HepG2 (cell line): ENCODE measurements around the gene PCBP2. TPM values are rescaled to one million over a fixed set of nuclear protein-coding genes. Genes with fewer than 3 reads are reported as not detected.

ENCODE experiments used
- CREB3 ChIP-seq: sonication (generic); formaldehyde crosslinking; IDR thresholded peaks from 2 replicates; pipeline ENCODE4 v1.5.0; 2020; ENCODE audit warnings: missing genetic modification reagents
- GATAD1 ChIP-seq: IDR thresholded peaks from 2 replicates; pipeline ENCODE4 v1.6.1; 2016; ENCODE audit warnings: missing genetic modification reagents, missing compliant biosample characterization
- HMGXB4 ChIP-seq, 2 experiments: sonication (generic) in 1 of 2; formaldehyde crosslinking in 1 of 2; IDR thresholded peaks; 2 replicates each; pipeline versions ENCODE4 v1.4.0 to v1.6.1; 2018 to 2020; ENCODE audit warnings: missing genetic modification reagents in 2 of 2, borderline replicate concordance in 1 of 2, low read depth in 1 of 2, mild to moderate bottlenecking in 1 of 2, missing biosample characterization in 1 of 2
- JARID2 ChIP-seq: sonication (generic); formaldehyde crosslinking; IDR thresholded peaks from 2 replicates; pipeline ENCODE4 v1.8.1; 2023; ENCODE audit warnings: missing genetic modification reagents, inconsistent platforms; ENCODE audit not compliant: insufficient replicate concordance
- KDM2A ChIP-seq: sonication (generic); formaldehyde crosslinking; IDR thresholded peaks from 2 replicates; pipeline ENCODE4 v1.4.0; 2020; ENCODE audit warnings: low read depth, missing genetic modification reagents, borderline replicate concordance
- MBD4 ChIP-seq: IDR thresholded peaks from 2 replicates; pipeline ENCODE4 v1.6.1; 2012; ENCODE audit warnings: low read length, inconsistent platforms, borderline replicate concordance
- NFIC ChIP-seq: IDR thresholded peaks from 2 replicates; pipeline ENCODE4 v1.6.1; 2012; ENCODE audit warnings: mild to moderate bottlenecking, low read length, inconsistent platforms
- NR2C2 ChIP-seq: sonication (generic); formaldehyde crosslinking; IDR thresholded peaks from 2 replicates; pipeline ENCODE4 v1.4.0; 2020; ENCODE audit warnings: missing genetic modification reagents, mild to moderate bottlenecking, moderate library complexity, borderline replicate concordance
- NR2F6 ChIP-seq, 2 experiments: IDR thresholded peaks; 2 replicates each; pipeline ENCODE4 v1.6.1; 2016; ENCODE audit warnings: antibody characterized with exemption in 1 of 2, mild to moderate bottlenecking in 1 of 2
- POGZ ChIP-seq: sonication (generic); formaldehyde crosslinking; IDR thresholded peaks from 2 replicates; pipeline ENCODE4 v1.4.0; 2020; ENCODE audit warnings: mild to moderate bottlenecking, missing genetic modification reagents
- RFXAP ChIP-seq: sonication (generic); formaldehyde crosslinking; IDR thresholded peaks from 2 replicates; pipeline ENCODE4 v1.4.0; 2020; ENCODE audit warnings: missing genetic modification reagents, borderline replicate concordance
- SAFB2 ChIP-seq: sonication (generic); formaldehyde crosslinking; IDR thresholded peaks from 2 replicates; pipeline ENCODE4 v1.5.1; 2020; ENCODE audit warnings: missing genetic modification reagents, low read depth, mild to moderate bottlenecking, borderline replicate concordance
- SMC3 ChIP-seq: IDR thresholded peaks from 2 replicates; pipeline ENCODE4 v1.6.1; 2011; ENCODE audit warnings: low read length, improper control_type of control experiment
- STAG1 ChIP-seq: sonication (generic); formaldehyde crosslinking; IDR thresholded peaks from 2 replicates; pipeline ENCODE4 v1.4.0; 2020; ENCODE audit warnings: missing genetic modification reagents
- THAP11 ChIP-seq: IDR thresholded peaks from 2 replicates; pipeline ENCODE4 v1.6.1; 2016; ENCODE audit warnings: missing biosample characterization, missing genetic modification reagents
- XRCC5 ChIP-seq: fragments of 200-400 bp; formaldehyde crosslinking; optimal IDR thresholded peaks from 2 replicates; pipeline ENCODE3; 2017; ENCODE audit warnings: mild to moderate bottlenecking, low read length
- ZBTB38 ChIP-seq: sonication (generic); formaldehyde crosslinking; IDR thresholded peaks from 2 replicates; pipeline ENCODE4 v1.5.1; 2020; ENCODE audit warnings: mild to moderate bottlenecking, missing genetic modification reagents
- ZBTB42 ChIP-seq: sonication (generic); formaldehyde crosslinking; IDR thresholded peaks from 2 replicates; pipeline ENCODE4 v1.5.0; 2020; ENCODE audit warnings: mild to moderate bottlenecking, missing genetic modification reagents
- ZFP91 ChIP-seq: sonication (generic); formaldehyde crosslinking; IDR thresholded peaks from 2 replicates; pipeline ENCODE4 v1.9.0; 2022; ENCODE audit warnings: missing genetic modification reagents, mild to moderate bottlenecking, borderline replicate concordance
- ZMAT3 ChIP-seq: sonication (generic); formaldehyde crosslinking; conservative IDR thresholded peaks from 2 replicates; pipeline ENCODE4 v1.7.0; 2021; ENCODE audit warnings: missing genetic modification reagents
- ZNF124 ChIP-seq: sonication (generic); formaldehyde crosslinking; IDR thresholded peaks from 2 replicates; pipeline ENCODE4 v1.4.0; 2020; ENCODE audit warnings: missing genetic modification reagents
- ZNF430 ChIP-seq: sonication (generic); formaldehyde crosslinking; IDR thresholded peaks from 2 replicates; pipeline ENCODE4 v1.9.0; 2021; ENCODE audit warnings: mild to moderate bottlenecking, missing genetic modification reagents
- ZNF460 ChIP-seq: sonication (generic); formaldehyde crosslinking; IDR thresholded peaks from 2 replicates; pipeline ENCODE4 v1.5.1; 2020; ENCODE audit warnings: missing genetic modification reagents, mild to moderate bottlenecking, borderline replicate concordance
- ZNF740 ChIP-seq: sonication (generic); formaldehyde crosslinking; IDR thresholded peaks from 2 replicates; pipeline ENCODE4 v1.4.0; 2020; ENCODE audit warnings: missing genetic modification reagents
- ZNF780A ChIP-seq: sonication (generic); formaldehyde crosslinking; IDR thresholded peaks from 2 replicates; pipeline ENCODE4 v1.8.0; 2022; ENCODE audit warnings: mild to moderate bottlenecking, missing genetic modification reagents, moderate library complexity
- polyA plus RNA-seq, 8 experiments: library from polyadenylated mRNA; depleted of rRNA in 3 of 8; stranded (reverse) in 7 of 8; unstranded in 1 of 8; fragments of >200 nt; fragmentation: Illumina TruSeq in 4 of 8; extraction: Trizol in 4 of 8; gene quantifications; 2 replicates each; pipeline versions ENCODE4 v1.2.1 to v1.2.3, GENCODE V29; 2011 to 2016; ENCODE audit warnings: low read depth in 4 of 8, missing spikeins in 1 of 8, mixed read lengths in 1 of 8; ENCODE audit not compliant: insufficient read depth in 1 of 8
- total RNA-seq, 5 experiments: library from RNA; depleted of rRNA; stranded (reverse); fragments of >200 nt; fragmentation: Illumina TruSeq; extraction: Trizol; gene quantifications; 2 replicates each; pipeline ENCODE4 v1.2.3, GENCODE V29; 2016; ENCODE audit warnings: low read depth in 1 of 5

PCBP2 gene
- total and polyA plus RNA-seq, 2 of the 13 experiments (the other 11 are each of a cell fraction or from before 2014, with no cell fraction given) = 154 to 345 TPM

- TF ChIP-seq CREB3 (no peak), ZFP91 (0 out of 2 replicates have a peak, but pooled peaks have one; percentile 26), NFIC (no peak), MBD4 (no peak), XRCC5 (peak; percentile 81), ZNF124 (CRISPR knock-in tag) (no peak), HMGXB4 (CRISPR knock-in tag; IDR thresholded peaks at IDR 0.05; ENCODE audit: borderline replicate concordance in 1 of 2, low read depth in 1 of 2) (peak in 1 of 2 experiments; percentile 47; a peak in 1 of 4 replicates), ZNF460 (CRISPR knock-in tag) (no peak), THAP11 (CRISPR knock-in tag) (peak; percentile 53; the same call in 1 of the 2 replicates), STAG1 (peak; percentile 95), RFXAP (CRISPR knock-in tag) (no peak), ZBTB42 (no peak), ZBTB38 (CRISPR knock-in tag) (peak; percentile 18; the same call in 1 of the 2 replicates), GATAD1 (CRISPR knock-in tag) (0 out of 2 replicates have a peak, but pooled peaks have one; percentile 38), ZNF740 (CRISPR knock-in tag) (no peak), SAFB2 (no peak), SMC3 (peak; percentile 89), POGZ (CRISPR knock-in tag) (no peak), ZMAT3 (CRISPR knock-in tag) (0 out of 2 replicates have a peak, but pooled peaks have one; percentile 36), NR2C2 (CRISPR knock-in tag) (no peak), NR2F6 (IDR thresholded peaks at IDR 0.05) (no peak), NR2F6 (CRISPR knock-in tag; IDR thresholded peaks at IDR 0.05) (0 out of 2 replicates have a peak, but pooled peaks have one; percentile 22), JARID2 (no peak), KDM2A (peak; percentile 67; the same call in 1 of the 2 replicates), ZNF780A (CRISPR knock-in tag) (peak; percentile 82; the same call in 1 of the 2 replicates), ZNF430 (CRISPR knock-in tag) (no peak)
Observed at GRCh38 chr12:53508534-53509170, 56.8 kb downstream of the PCBP2 start (continued).
